Measurements from ENCODE around the gene NBAS.
"Not testable (repeated sequence)": the region's sequence is repeated elsewhere in the genome, so short reads cannot be mapped to it uniquely, and the experiment has no call there.

The NBAS gene

GRCh38 chr2:15521641-15522181 is 39.4 kb downstream of the NBAS start:
- Histone ChIP-seq H3K9me3 (ENCODE audit: low read length) (no peaks in the 10 kb centered on the region), H3F3A (ENCODE audit: insufficient read depth, low read length) (no peaks in the 10 kb centered on the region), H3K4me1 (ENCODE audit: insufficient read depth, low read length, severe bottlenecking) (peaks cover 8% of the 10 kb centered on the region), H4K20me1 (ENCODE audit: insufficient read depth, low read length) (no peaks in the 10 kb centered on the region), H3K9me2 (ENCODE audit: low read depth, low read length) (no peaks in the 10 kb centered on the region), H3K4me2 (ENCODE audit: low read length) (no peak overlapping the region), H3K9ac (ENCODE audit: low read length) (no peak overlapping the region), H3K27me3 (ENCODE audit: insufficient read depth, low read length) (no peaks in the 10 kb centered on the region), H3K79me2 (ENCODE audit: insufficient read depth, low read length) (no peaks in the 10 kb centered on the region), H3K4me3 (ENCODE audit: low read depth, low read length, poor library complexity, severe bottlenecking) (no peak overlapping the region), H3K36me3 (ENCODE audit: insufficient read depth, low read length) (0 out of 2 replicates have a peak, but pooled peaks cover 4% of the 10 kb centered on the region), H3K27ac (ENCODE audit: low read depth, low read length, poor library complexity, severe bottlenecking) (no peak overlapping the region), H2AFZ (ENCODE audit: low read length) (no peak overlapping the region)
- TF ChIP-seq, protein P1, sequence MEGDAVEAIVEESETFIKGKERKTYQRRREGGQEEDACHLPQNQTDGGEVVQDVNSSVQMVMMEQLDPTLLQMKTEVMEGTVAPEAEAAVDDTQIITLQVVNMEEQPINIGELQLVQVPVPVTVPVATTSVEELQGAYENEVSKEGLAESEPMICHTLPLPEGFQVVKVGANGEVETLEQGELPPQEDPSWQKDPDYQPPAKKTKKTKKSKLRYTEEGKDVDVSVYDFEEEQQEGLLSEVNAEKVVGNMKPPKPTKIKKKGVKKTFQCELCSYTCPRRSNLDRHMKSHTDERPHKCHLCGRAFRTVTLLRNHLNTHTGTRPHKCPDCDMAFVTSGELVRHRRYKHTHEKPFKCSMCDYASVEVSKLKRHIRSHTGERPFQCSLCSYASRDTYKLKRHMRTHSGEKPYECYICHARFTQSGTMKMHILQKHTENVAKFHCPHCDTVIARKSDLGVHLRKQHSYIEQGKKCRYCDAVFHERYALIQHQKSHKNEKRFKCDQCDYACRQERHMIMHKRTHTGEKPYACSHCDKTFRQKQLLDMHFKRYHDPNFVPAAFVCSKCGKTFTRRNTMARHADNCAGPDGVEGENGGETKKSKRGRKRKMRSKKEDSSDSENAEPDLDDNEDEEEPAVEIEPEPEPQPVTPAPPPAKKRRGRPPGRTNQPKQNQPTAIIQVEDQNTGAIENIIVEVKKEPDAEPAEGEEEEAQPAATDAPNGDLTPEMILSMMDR (IDR thresholded peaks at IDR 0.05; ENCODE audit: low read length) = no peak
- no peak for TF ChIP-seq EZH2 (IDR thresholded peaks at IDR 0.05; ENCODE audit: borderline replicate concordance, low read length)

GRCh38 chr2:15520346-15520745 is 40.8 kb downstream of the NBAS start:
- Histone ChIP-seq H3K4me3 (ENCODE audit: low read depth, low read length, poor library complexity, severe bottlenecking) (no peak overlapping the region), H3K9ac (ENCODE audit: low read length) (no peak overlapping the region), H3K4me1 (ENCODE audit: insufficient read depth, low read length, severe bottlenecking) (peaks cover 8% of the 10 kb centered on the region), H3K27ac (ENCODE audit: low read depth, low read length, poor library complexity, severe bottlenecking) (no peak overlapping the region), H3K9me3 (ENCODE audit: low read length) (no peaks in the 10 kb centered on the region), H3K79me2 (ENCODE audit: insufficient read depth, low read length) (no peaks in the 10 kb centered on the region), H3K36me3 (ENCODE audit: insufficient read depth, low read length) (0 out of 2 replicates have a peak, but pooled peaks cover 4% of the 10 kb centered on the region), H3K4me2 (ENCODE audit: low read length) (no peak overlapping the region), H2AFZ (ENCODE audit: low read length) (no peak overlapping the region), H3F3A (ENCODE audit: insufficient read depth, low read length) (no peaks in the 10 kb centered on the region), H4K20me1 (ENCODE audit: insufficient read depth, low read length) (no peaks in the 10 kb centered on the region), H3K27me3 (ENCODE audit: insufficient read depth, low read length) (no peaks in the 10 kb centered on the region), H3K9me2 (ENCODE audit: low read depth, low read length) (no peaks in the 10 kb centered on the region)
- TF ChIP-seq, protein P1 (IDR thresholded peaks at IDR 0.05; ENCODE audit: low read length) = no peak
- no peak for TF ChIP-seq EZH2 (IDR thresholded peaks at IDR 0.05; ENCODE audit: borderline replicate concordance, low read length)

GRCh38 chr2:15518759-15519158 is 42.4 kb downstream of the NBAS start:
- H2AFZ ChIP-seq (ENCODE audit: low read length); H3K4me3 ChIP-seq (ENCODE audit: low read depth, low read length, poor library complexity, severe bottlenecking); H4K20me1 ChIP-seq (ENCODE audit: insufficient read depth, low read length); H3K27me3 ChIP-seq (ENCODE audit: insufficient read depth, low read length); H3K9ac ChIP-seq (ENCODE audit: low read length); H3K4me2 ChIP-seq (ENCODE audit: low read length); H3K9me2 ChIP-seq (ENCODE audit: low read depth, low read length); H3F3A ChIP-seq (ENCODE audit: insufficient read depth, low read length); H3K36me3 ChIP-seq (ENCODE audit: insufficient read depth, low read length); H3K27ac ChIP-seq (ENCODE audit: low read depth, low read length, poor library complexity, severe bottlenecking); H3K79me2 ChIP-seq (ENCODE audit: insufficient read depth, low read length); H3K9me3 ChIP-seq (ENCODE audit: low read length); H3K4me1 ChIP-seq (ENCODE audit: insufficient read depth, low read length, severe bottlenecking): not testable (repeated sequence)

GRCh38 chr2:15517793-15518192 is 43.3 kb downstream of the NBAS start:
- Histone ChIP-seq H3K4me3 (ENCODE audit: low read depth, low read length, poor library complexity, severe bottlenecking) (no peak overlapping the region), H3K9ac (ENCODE audit: low read length) (no peak overlapping the region), H3K9me3 (ENCODE audit: low read length) (no peaks in the 10 kb centered on the region), H3K4me2 (ENCODE audit: low read length) (no peak overlapping the region), H3K9me2 (ENCODE audit: low read depth, low read length) (no peaks in the 10 kb centered on the region), H3K79me2 (ENCODE audit: insufficient read depth, low read length) (no peaks in the 10 kb centered on the region), H3K27ac (ENCODE audit: low read depth, low read length, poor library complexity, severe bottlenecking) (no peak overlapping the region), H3F3A (ENCODE audit: insufficient read depth, low read length) (no peaks in the 10 kb centered on the region), H3K27me3 (ENCODE audit: insufficient read depth, low read length) (no peaks in the 10 kb centered on the region), H4K20me1 (ENCODE audit: insufficient read depth, low read length) (no peaks in the 10 kb centered on the region), H3K4me1 (ENCODE audit: insufficient read depth, low read length, severe bottlenecking) (peaks cover 8% of the 10 kb centered on the region), H3K36me3 (ENCODE audit: insufficient read depth, low read length) (no peaks in the 10 kb centered on the region), H2AFZ (ENCODE audit: low read length) (no peak overlapping the region)
- TF ChIP-seq, protein P1 (IDR thresholded peaks at IDR 0.05; ENCODE audit: low read length) = no peak
- no peak for TF ChIP-seq EZH2 (IDR thresholded peaks at IDR 0.05; ENCODE audit: borderline replicate concordance, low read length)

Measured in OCI-LY1 (cell line).